ENCODE results near the gene RAD51B.

GRCh38 chr14:68399971-68400370, 580.4 kb downstream of the RAD51B start:
- TF ChIP-seq POLR2AphosphoS5 (IDR thresholded peaks at IDR 0.05) (no peak), POLR2A (IDR thresholded peaks at IDR 0.05) (no peak), EP300 (IDR thresholded peaks at IDR 0.05) (no peak)
- TF ChIP-seq, protein P1, sequence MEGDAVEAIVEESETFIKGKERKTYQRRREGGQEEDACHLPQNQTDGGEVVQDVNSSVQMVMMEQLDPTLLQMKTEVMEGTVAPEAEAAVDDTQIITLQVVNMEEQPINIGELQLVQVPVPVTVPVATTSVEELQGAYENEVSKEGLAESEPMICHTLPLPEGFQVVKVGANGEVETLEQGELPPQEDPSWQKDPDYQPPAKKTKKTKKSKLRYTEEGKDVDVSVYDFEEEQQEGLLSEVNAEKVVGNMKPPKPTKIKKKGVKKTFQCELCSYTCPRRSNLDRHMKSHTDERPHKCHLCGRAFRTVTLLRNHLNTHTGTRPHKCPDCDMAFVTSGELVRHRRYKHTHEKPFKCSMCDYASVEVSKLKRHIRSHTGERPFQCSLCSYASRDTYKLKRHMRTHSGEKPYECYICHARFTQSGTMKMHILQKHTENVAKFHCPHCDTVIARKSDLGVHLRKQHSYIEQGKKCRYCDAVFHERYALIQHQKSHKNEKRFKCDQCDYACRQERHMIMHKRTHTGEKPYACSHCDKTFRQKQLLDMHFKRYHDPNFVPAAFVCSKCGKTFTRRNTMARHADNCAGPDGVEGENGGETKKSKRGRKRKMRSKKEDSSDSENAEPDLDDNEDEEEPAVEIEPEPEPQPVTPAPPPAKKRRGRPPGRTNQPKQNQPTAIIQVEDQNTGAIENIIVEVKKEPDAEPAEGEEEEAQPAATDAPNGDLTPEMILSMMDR (IDR thresholded peaks at IDR 0.05), result no peak
